HG03520 (cell line): ENCODE data around the gene SLCO3A1.

ENCODE experiments used
- ATAC-seq: cut with Tn5 transposase; IDR thresholded peaks from one replicate; pipeline ENCODE4 v1.9.1; 2021; ENCODE audit warnings: mild to moderate bottlenecking, moderate library complexity; ENCODE audit not compliant: unreplicated experiment

The SLCO3A1 gene

DNA sequence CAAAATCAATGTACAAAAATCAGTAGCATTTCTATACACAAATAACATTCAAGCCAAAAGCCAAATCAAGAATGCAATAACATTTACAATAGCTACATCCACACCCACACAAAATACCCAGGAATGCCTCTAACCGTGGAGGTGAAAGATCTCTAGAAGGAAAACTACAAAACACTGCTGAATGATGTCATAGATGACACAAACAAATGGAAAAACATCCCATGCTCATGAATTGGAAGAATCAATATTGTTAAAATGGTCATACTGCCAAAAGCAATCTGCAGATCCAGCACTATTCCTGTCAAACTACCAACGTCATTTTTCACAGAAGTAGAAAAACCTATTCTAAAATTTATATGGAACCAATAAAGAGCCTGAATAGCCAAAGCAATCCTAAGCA is 143.7 kb downstream of the SLCO3A1 start:
- ATAC-seq: no peak

DNA sequence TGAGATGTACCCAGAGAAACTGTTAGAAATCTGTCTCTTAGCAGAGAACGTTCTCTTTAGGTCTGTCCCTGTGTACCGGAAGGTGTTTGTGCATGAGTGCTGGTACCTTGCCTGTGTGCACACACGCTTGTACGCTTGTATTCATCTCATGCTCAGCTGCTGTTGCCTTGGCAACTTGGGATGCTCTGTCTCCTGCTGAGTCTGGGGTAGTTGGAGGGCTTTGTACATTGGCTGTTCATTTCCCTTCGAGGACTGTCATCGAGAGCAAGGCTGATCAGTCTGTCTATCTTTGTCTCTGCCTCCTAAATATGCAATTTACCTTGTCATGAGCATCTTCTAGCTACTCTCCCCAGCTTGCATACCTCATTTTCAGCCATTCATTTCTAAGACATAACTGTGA is 147.2 kb downstream of the SLCO3A1 start:
- no peak for ATAC-seq

DNA sequence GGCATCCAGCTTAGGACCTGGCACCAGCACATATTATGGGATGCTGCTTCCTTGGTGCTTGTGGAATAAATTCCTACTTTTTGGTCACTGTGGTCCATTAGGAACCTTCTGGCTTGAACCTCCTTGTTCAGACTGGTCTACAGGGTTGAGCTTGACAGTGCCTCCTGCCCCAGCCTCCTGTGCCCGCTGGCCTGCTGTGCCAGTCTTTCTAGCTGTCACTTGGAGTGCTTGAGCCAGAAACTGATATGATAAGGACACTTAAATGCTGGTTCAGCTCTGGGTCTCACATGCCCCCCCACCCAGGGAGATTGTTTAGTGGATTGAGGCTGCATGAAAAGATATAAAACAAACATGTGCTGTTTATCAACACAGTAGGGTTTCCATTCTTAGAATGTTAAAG is 147.8 kb downstream of the SLCO3A1 start:
- ATAC-seq: no peak

DNA sequence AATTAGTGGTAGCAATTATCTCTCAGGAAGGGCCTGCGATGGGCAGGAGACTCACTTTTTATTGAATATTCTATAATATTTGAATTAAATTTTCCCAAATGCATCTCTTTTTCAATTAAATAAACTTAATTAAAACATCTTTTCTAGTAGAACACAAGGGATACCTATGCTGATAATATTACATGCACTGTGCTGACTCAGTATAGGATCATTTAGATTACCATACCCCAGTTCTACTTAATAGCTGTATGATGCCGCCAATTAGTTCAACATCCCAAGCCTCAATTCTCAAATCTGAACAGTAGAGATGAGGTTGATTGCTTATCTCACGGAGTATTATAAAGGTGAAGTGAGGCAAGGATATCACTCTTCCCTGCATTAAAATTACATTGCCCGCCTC is 149.2 kb downstream of the SLCO3A1 start:
- ATAC-seq: no peak

DNA sequence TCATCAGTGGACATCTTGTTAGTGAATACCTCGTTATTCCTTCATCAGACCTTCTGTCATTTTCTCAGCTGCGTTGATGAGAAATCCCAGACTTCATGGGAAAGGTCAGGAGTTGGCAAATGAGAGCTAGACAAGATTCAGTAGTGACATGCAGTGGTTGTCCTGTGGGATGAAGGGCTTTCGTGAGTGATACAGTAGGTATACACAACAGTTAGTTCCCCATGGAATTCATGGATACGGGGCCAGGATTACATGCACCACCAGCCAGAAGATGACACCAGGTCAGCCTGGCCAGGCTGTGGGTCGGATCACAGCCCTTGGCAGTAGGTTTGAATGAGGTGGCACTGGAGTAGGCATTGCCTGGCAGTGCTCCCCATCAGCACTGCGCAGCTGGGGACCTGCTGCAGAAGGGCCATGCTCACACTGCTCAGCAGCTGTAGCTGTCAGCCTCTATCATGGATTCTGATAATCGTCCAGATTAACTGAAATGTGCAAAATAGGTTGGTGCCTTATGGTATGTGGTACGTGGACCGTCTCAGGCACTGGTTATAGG is 150.1 kb downstream of the SLCO3A1 start:
- ATAC-seq: no peak

DNA sequence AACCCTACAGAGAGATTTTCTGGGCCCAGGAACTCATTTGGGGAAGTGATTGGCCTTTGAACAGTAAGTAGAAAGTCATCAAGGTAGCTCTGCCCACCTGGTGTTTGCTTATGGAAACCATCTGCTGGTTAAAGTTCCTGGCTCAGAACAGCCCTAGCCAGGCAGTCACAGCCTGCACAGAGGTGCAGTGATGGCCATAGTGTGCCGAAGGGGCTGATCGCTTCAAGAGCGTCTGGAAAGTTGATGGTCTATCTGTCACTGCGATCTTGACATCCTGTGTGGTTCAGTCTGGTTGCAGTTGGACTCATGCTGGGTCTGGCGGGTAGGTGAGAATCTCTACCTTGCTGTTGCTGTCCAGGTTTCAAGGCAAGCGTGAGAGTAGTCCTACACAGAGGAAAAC is 151.6 kb downstream of the SLCO3A1 start:
- ATAC-seq: no peak

DNA sequence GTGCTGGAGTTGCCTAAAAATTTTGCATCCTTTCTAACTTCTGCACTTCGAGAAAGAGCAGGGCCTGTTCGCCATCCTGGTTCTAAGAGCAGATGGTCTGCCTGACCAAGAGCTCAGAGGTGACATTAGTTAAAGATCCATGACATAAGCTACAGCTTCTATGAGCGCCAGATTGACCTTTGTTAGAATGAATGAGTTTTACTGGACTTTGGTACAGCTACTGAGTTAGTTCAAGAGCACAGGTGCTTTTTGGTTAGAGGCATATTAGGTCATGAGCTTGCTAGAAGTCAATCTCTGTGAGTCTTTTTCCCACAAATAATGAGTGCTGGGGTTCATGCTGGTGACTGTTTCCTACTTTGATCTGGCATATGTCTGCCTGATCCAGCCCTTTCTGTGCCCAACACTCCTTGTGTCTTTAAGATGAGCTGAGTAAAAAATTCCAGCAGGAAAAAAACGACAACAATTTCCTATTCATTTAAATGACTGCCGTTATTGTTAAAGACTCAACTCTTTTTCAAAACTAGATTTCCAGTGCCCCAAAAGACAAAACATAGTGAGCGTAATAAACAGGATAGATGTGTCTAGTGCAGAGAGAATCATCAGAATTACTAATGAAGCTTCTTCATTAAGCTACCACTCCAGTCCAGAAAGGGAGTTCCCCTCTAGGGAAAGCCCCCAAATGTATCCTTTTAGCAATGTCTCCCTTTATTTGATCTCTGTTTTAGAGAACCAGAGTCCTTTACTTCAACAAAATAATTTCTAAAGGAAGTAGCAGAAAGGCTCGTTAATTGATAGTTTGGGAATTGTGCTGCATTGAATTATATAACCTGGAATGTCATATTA is 152.9 kb downstream of the SLCO3A1 start:
- ATAC-seq: no peak

DNA sequence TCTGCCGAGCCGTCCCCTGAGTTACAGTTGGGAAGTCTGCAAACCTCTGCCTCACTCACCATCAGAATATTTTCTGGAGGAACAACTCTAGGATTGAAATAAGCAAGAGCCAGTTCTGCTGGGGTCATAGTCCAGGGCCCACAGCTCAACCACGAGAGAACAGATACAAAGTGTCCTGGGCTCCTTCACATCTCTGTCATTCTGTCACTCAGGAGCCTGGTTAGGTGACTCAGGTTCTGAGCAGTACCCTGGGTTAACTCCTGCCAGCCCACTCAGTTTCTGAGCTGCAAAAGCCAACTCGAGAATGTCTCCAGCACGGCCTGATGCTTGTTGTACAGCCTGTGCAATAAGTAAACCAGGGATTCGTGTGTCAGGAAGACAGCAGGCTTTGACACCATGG is 155.7 kb downstream of the SLCO3A1 start:
- no peak for ATAC-seq

DNA sequence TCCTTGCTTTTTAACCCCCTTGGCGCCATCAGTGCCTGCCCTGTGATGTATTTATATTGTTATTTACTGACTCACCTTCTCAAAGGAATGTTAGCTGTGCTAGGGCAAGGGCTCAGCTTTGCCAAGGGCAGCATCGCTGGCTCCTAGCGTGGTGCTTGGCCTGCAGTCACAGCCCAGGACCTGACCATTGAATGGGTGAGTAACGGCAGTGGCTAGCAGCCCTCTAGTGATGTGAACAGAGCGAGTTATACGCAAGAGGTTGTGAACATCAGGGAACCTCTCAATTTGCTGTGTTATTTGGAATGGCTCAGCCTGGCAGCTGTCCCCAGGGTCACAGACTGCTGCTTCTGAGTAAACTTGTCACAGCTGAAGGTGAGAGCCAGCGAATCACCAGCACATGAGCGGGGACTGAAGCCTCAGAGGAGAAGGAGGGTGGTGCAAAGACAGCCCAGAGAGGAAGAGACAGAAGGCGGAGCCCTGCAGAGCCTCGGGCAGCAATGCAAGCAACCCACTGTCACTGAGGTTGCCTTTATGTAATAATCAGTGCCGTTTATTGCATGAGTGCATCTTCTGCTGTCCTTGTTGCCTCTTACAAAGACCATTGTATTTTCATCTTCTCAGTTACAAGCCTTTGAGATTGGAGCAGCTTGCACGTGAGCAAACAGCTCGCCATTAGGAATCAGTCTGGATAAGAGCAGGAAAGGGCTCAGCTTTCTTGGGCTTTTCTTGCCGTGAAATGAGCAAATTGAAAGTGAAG is 158.3 kb downstream of the SLCO3A1 start:
- ATAC-seq: no peak

DNA sequence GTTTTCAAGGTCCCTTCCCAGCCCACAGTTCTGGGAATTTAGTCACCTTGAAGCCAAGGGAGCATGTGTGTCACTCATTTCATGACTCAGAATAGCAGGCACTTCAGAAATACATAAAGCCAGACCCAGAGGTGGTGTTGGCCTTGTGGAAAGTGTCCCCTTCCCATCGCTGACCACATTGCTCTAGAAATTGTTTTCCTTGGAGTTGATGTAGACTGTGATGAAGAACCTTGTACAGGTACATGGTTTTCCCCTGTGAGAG is 158.8 kb downstream of the SLCO3A1 start:
- ATAC-seq: no peak

DNA sequence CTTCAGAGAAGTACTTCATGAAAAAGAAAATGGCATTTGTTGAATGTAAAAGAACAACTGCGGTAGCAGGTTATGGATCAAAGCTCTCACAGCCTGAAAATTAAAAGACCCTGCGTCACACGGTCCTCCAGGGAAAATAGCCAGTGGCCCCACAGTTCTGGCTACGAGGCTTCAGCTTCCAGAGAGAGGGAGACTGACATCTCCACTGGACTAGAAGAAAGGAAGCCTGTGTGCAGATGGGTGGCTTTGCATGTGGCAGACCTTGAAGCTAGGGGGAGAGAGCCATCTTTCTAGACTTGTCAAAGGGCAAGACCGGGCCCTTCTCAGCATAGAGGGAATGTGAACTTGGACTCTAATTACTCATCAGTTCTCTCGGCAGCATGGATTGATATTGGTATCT is 159.4 kb downstream of the SLCO3A1 start:
- ATAC-seq: no peak

DNA sequence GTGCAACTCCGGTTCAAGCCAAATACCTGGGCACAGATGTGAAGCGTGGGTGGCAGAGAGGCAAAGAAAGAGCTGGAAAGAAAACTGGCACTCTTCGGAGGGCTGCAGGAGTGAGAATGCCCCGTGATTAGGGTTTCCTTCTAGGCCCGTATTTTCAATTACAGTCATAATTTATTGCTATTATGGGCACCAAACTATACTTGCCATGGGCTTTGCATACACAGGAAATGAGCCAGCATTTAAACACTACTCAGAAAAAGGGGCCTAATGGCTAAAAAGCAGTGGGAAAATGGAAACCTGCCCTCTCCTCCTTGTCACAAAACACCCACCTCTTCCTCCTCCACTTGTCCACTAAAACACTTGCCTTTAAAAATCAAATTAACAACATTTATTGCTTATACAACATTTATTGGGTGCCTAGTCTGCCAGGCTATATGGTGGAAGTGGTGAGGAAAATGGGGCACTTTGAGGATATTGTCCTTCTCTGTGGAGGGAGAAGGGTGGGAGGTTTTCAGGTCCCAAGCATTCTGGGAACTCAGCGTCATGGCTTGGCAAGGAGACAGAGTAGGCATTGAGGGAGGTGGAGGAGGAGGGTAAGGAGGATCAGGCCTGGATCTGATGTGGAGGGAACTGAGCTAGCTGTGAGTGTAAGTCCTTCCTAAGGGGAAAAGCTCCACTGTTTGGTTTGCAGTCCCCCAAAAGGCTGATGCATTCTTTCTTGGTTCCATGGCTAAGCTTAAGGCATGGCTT is 160.9 kb downstream of the SLCO3A1 start:
- ATAC-seq: no peak

DNA sequence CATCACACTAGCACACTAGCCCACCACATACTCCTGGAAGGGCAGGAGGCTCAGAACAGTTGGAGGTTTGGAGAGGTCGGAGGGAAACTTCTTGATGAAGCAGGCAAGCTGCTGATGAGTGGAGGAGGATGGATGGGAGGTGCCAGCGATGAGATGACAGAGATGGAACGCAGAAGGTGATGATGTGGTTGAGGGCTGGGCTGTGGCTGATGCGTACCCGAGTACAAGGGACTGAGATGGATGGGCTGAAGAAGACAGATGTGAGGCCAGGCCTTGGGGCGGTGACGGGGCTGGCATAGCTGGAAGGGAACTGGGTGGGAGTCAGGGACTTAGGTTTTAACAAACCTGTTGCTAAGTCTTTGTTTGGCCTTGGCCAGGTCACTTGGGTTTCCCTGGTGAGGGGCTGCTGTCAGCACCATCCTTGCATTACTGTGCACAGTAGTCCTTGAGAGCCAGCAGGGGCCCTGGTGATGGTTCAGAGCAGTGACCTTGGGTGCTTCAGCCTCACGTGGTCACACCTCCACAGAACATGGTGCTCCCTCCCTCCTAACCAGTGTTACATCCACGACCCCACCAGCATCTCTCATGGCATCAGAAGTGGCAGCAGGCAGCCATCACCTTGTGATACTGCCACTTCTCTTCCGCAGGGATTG is 164.5 kb downstream of the SLCO3A1 start:
- ATAC-seq: no peak

DNA sequence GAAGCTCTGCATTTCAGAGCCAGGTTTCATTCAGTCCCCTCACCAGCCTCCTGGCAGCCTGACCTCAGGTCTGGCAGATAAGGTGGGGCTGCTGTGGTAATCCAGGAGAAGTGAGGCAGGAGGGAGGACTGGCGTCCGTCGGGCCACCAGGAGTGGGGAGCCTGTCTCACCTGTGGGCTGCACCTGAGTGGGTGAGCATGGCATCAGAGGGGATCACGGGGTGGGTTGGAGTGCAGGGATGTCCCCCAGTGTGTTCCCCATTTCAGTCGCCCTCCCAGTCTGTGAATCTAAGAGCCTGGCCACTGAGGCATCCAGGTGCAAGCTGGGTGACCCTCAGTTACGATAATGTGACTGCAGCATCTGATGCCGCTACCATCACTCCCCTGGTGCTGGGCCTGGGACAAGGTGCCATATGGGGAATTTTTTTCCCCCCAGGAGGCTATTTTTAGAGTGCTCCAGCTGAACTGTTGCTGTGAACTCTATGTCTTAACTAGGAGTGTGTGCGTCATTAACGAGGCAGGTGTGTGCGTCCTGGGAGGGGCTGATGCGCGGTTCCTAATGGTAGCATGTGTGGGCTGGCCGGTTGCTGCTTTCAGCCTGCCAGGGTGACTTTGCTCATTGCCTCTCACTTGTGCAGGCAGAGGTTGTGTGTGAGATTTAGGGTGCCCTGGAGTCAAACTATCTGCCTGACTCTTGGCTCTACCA is 165.2 kb downstream of the SLCO3A1 start:
- ATAC-seq: no peak

DNA sequence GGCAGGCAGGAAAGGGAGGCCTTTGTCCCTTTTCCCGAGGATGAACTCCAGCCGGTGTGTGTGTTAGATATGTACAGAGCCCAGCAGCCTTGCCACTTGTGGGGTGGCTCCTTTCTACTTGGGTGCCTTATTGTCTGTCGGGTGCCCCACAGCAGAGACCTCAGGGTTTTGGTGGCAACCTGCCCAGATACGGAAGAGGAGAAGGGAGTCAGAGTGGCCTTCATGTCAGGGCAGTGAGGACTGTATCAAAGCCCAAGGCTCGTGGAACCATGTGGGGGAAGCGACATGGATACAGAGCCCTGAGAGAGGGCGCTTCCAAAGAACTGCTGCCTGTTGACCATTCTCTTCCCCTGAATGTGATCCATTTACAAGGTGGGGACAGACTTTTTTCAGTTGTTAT is 166.2 kb downstream of the SLCO3A1 start:
- ATAC-seq: no peak

DNA sequence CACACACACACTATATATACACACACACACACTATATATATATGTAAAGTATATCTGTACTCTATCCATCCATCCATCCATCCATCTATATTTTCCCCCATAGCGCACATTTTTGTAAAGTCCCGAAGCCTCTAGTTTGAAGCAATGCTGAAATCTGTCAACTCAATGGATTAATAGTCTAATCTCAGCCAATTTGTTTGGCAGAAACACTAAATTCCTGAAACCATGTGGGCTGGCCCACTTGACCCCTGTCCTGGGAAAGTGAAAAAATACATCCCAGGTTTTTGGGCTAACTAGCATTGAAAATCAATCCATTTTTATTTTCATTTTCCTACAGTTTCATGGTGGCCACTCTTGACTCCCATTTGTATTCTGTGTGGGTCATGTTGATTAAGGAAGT is 166.7 kb downstream of the SLCO3A1 start:
- no peak for ATAC-seq

DNA sequence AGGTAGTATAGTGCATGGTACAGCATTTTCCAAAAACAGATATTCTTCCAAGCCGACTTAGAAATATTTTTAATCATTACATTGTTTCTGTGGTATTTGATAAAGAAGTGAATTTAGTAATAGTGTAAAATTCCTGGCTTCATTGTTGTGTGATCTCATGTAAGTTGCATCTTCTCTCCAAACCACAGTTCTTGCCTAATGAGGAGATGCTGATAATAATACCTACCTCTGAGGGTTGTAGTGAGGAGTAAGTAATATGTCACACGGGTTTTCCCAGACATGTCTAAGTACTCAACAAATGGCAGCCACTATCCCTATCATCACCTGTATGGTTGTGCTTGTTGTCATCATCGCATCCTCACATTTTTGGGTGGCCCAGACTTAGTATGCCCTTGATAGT is 167.3 kb downstream of the SLCO3A1 start:
- no peak for ATAC-seq

DNA sequence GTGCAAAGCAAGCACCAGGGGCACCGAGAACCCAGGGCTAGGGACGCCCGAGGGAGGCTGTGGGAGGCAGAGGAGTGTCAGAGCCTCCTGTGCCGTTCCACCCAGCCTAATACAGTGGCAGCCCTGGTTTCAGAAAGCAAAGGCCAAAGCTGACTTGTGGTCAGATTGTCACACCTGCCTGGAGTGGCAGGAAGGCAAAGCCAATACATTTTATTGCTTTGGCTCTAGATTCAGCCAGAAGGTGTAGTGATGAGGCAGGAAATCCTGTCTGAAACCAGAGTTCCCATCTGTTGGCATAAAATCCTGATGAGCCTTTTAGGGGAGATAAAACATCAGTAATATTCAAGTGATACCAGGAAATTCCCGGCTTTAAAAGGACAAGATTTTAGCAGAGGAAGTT is 168.3 kb downstream of the SLCO3A1 start:
- ATAC-seq: no peak

DNA sequence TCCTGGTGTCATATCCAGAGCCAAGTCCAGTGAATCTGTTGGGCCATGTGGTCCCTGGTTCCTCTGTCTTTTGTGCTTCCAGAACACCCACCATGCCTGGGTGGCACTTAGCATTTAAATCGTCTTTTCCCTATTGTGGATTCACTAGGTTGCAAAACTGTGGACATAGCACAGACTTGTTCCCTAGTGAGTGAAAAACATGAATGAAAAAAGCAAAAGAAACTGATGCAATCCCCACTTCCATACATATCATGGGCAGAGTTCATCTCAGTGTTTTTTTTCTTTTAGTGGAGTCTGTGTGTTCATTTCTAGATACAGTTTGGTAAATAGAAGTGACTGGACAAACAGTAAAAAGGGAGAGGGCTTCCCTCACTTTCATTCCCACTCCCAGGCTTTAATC is 170.5 kb downstream of the SLCO3A1 start:
- no peak for ATAC-seq

DNA sequence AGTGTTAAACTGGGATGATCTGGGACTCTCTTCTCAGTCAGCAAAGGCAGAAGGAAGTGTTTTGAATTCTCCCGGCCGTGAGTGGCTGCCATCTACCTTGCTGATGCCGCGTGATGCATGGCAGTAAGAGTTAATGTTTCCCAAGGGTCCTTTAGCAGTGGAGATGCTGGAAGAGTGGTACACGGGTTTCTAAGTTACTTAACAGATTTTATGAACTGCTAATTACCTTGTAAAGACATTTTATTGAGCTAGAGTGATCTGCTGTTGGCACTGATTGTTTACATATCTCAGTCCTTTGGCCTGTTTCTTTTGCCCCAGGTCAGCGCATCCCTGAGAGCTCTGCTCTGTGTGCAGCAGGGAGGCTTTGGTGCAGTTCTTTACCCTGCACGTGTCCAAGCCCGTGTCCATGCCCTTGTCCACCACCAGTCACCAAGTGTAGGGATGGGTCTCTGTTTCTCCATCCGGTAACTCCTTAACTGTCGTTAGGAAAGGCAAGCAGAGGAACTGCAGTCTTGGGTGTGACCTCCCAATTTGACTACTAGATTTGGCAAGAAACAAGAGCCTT is 172.3 kb downstream of the SLCO3A1 start:
- ATAC-seq: no peak
